SK-N-SH (cell line): Measurements from ENCODE around the gene WDR53. TPM values are rescaled to one million over a fixed set of nuclear protein-coding genes. Genes with fewer than 3 reads are reported as not detected.

Experiments
- CTCF ChIA-PET: fragments of 300-600, 350-600 bp; formaldehyde crosslinking; extraction: SDS; loops from one replicate; lab custom pipeline; 2021; lab: Yijun Ruan, JAX
- POLR2A ChIA-PET: fragments of 350-600 bp; sonication (Branson Sonifier 250); formaldehyde crosslinking; extraction: SDS; loops from one replicate; lab custom pipeline; 2020; ENCODE audit warnings: antibody characterized with exemption, inconsistent platforms; lab: Yijun Ruan, JAX
- DNase-seq: peaks from one replicate; pipeline ENCODE4 v3.0.0; 2012
- H2AFZ ChIP-seq: fragments of 200-600 bp; sonication (generic); 2 replicates; pipeline ENCODE4 v1.8.1; 2016; ENCODE audit warnings: antibody characterized with exemption, mild to moderate bottlenecking, low read depth
- H3F3A ChIP-seq: fragments of 200-600 bp; sonication (generic); replicated peaks from 2 replicates; pipeline ENCODE3; 2016; ENCODE audit warnings: antibody characterized with exemption, mild to moderate bottlenecking; ENCODE audit not compliant: insufficient read depth
- H3K27ac ChIP-seq, 2 experiments: fragments of 200-500 bp in 1 of 2; fragments of 200-600 bp in 1 of 2; sonication (Bioruptor generic) in 1 of 2; sonication (generic), shearing (Covaris generic) in 1 of 2; 2 replicates each; pipeline versions ENCODE4 v1.5.1 to v1.6.1; 2014 to 2016; ENCODE audit warnings: low read depth in 2 of 2, inconsistent platforms in 1 of 2, low read length in 1 of 2, mild to moderate bottlenecking in 1 of 2, mixed read lengths in 1 of 2
- H3K27me3 ChIP-seq: fragments of 200-600 bp; sonication (generic), shearing (Covaris generic); 2 replicates; pipeline ENCODE4 v1.6.1; 2016; ENCODE audit warnings: mixed run types; ENCODE audit not compliant: insufficient read depth
- H3K36me3 ChIP-seq, 2 experiments: fragments of 200-500 bp in 1 of 2; fragments of 200-600 bp in 1 of 2; sonication (Bioruptor generic) in 1 of 2; sonication (generic) in 1 of 2; replicated peaks in 1 of 2; 2 replicates each; pipeline versions ENCODE3 to v1.5.1; 2014 to 2016; ENCODE audit warnings: low read length in 1 of 2, mild to moderate bottlenecking in 1 of 2; ENCODE audit not compliant: insufficient read depth in 2 of 2, control insufficient read depth in 1 of 2
- H3K4me1 ChIP-seq, 2 experiments: fragments of 200-500 bp in 1 of 2; fragments of 200-600 bp in 1 of 2; sonication (Bioruptor generic) in 1 of 2; sonication (generic), shearing (Covaris generic) in 1 of 2; 2 replicates each; pipeline versions ENCODE4 v1.5.1 to v1.6.1; 2014 to 2016; ENCODE audit warnings: low read depth in 1 of 2, low read length in 1 of 2, mixed run types in 1 of 2; ENCODE audit not compliant: insufficient read depth in 2 of 2, control insufficient read depth in 1 of 2
- H3K4me2 ChIP-seq: fragments of 200-600 bp; sonication (generic), shearing (Covaris generic); 2 replicates; pipeline ENCODE4 v1.6.1; 2017; ENCODE audit warnings: mixed run types
- H3K4me3 ChIP-seq, 2 experiments: fragments of 200-500 bp in 1 of 2; fragments of 200-600 bp in 1 of 2; sonication (Bioruptor generic) in 1 of 2; sonication (generic), shearing (Covaris generic) in 1 of 2; 2 replicates each; pipeline versions ENCODE4 v1.5.1 to v1.8.1; 2014 to 2016; ENCODE audit warnings: low read depth in 2 of 2, inconsistent platforms in 1 of 2, low read length in 1 of 2, mild to moderate bottlenecking in 1 of 2, mixed read lengths in 1 of 2, moderate library complexity in 1 of 2
- H3K79me2 ChIP-seq: fragments of 200-600 bp; sonication (generic); 2 replicates; pipeline ENCODE4 v1.8.1; 2017; ENCODE audit warnings: mild to moderate bottlenecking; ENCODE audit not compliant: insufficient read depth
- H3K9ac ChIP-seq: fragments of 200-600 bp; sonication (generic); 2 replicates; pipeline ENCODE4 v1.6.1; 2017; ENCODE audit warnings: mixed run types
- H3K9me2 ChIP-seq: fragments of 200-600 bp; sonication (generic); 2 replicates; pipeline ENCODE4 v1.6.1; 2017; ENCODE audit warnings: mixed run types
- H3K9me3 ChIP-seq: fragments of 200-600 bp; sonication (generic); 2 replicates; pipeline ENCODE4 v1.6.1; 2017; ENCODE audit warnings: mixed run types, mild to moderate bottlenecking, moderate library complexity
- H4K20me1 ChIP-seq: fragments of 200-600 bp; sonication (generic); 2 replicates; pipeline ENCODE4 v1.6.1; 2017; ENCODE audit warnings: mild to moderate bottlenecking, mixed run types; ENCODE audit not compliant: insufficient read depth
- CTCF ChIP-seq: fragments of 200-600 bp; sonication (generic); IDR thresholded peaks from 2 replicates; pipeline ENCODE4 v1.6.1; 2017; ENCODE audit warnings: antibody characterized with exemption, mild to moderate bottlenecking, moderate library complexity
- ELF1 ChIP-seq: IDR thresholded peaks from 2 replicates; pipeline ENCODE4 v1.4.0; 2012
- EP300 ChIP-seq, 2 experiments: IDR thresholded peaks; 2 replicates each; pipeline versions ENCODE4 v1.4.0 to v1.6.1; 2012; ENCODE audit warnings: borderline replicate concordance in 1 of 2, low read depth in 1 of 2, low read length in 1 of 2
- FOXJ3 ChIP-seq: sonication (generic); formaldehyde crosslinking; IDR thresholded peaks from 2 replicates; pipeline ENCODE4 v1.5.1; 2020; ENCODE audit warnings: mild to moderate bottlenecking, missing genetic modification reagents
- GABPA ChIP-seq: IDR thresholded peaks from 2 replicates; pipeline ENCODE4 v1.4.0; 2012; ENCODE audit warnings: low read depth, mild to moderate bottlenecking
- IRF3 ChIP-seq: fragments of 150-350 bp; IDR thresholded peaks from 2 replicates; pipeline ENCODE4 v1.6.1; 2016; ENCODE audit warnings: mild to moderate bottlenecking, low read depth, low read length
- NRF1 ChIP-seq: IDR thresholded peaks from 2 replicates; pipeline ENCODE4 v1.6.1; 2012; ENCODE audit warnings: low read depth, mild to moderate bottlenecking, low read length
- RCOR1 ChIP-seq: fragments of 150-350 bp; IDR thresholded peaks from 2 replicates; pipeline ENCODE4 v1.6.1; 2017; ENCODE audit warnings: antibody characterized with exemption, low read length
- RFX5 ChIP-seq: IDR thresholded peaks from 2 replicates; pipeline ENCODE4 v1.6.1; 2012; ENCODE audit warnings: mild to moderate bottlenecking, improper control_type of control experiment, low read length
- RXRA ChIP-seq: IDR thresholded peaks from 2 replicates; pipeline ENCODE4 v1.4.0; 2012; ENCODE audit warnings: low read depth, mild to moderate bottlenecking, borderline replicate concordance
- SIN3A ChIP-seq: IDR thresholded peaks from 2 replicates; pipeline ENCODE4 v1.6.1; 2012; ENCODE audit warnings: low read depth, mild to moderate bottlenecking, low read length, moderate library complexity, borderline replicate concordance
- SMC3 ChIP-seq: IDR thresholded peaks from 2 replicates; pipeline ENCODE4 v1.6.1; 2012; ENCODE audit warnings: low read depth, low read length, improper control_type of control experiment
- TCF12 ChIP-seq: IDR thresholded peaks from 2 replicates; pipeline ENCODE4 v1.4.0; 2012
- USF2 ChIP-seq: fragments of 150-350 bp; IDR thresholded peaks from 2 replicates; pipeline ENCODE4 v1.6.1; 2017; ENCODE audit warnings: antibody characterized with exemption, low read length, low read depth, borderline replicate concordance
- YY1 ChIP-seq: IDR thresholded peaks from 2 replicates; pipeline ENCODE4 v1.4.0; 2012; ENCODE audit warnings: low read depth, mild to moderate bottlenecking
- WGBS: methylation state at CpG from one replicate; pipeline ENCODE4 v1.1.6; 2017; ENCODE audit warnings: low lambda C conversion rate; 5-methylcytosine and 5-hydroxymethylcytosine counted together
- polyA plus RNA-seq, 3 experiments: library from polyadenylated mRNA; depleted of rRNA; stranded (reverse); fragments of >200 nt; gene quantifications; 2 replicates each; pipeline ENCODE4 v1.2.3, GENCODE V29; 2012

Gene WDR53
- polyA plus RNA-seq, 1 of the 3 experiments (the other 2 are of a cell fraction) = 7.0 TPM

- Histone ChIP-seq H3K4me2 (no peak overlapping the region), H3K9me2 (no peaks in the 10 kb centered on the region), H3K36me3 (no peaks in the 10 kb centered on the region), H3K4me3 (no peak overlapping the region), H3F3A (no peaks in the 10 kb centered on the region), H3K79me2 (no peaks in the 10 kb centered on the region), H3K4me1 (no peaks in the 10 kb centered on the region), H3K27ac (no peak overlapping the region), H4K20me1 (no peaks in the 10 kb centered on the region), H2AFZ (no peak overlapping the region), H3K9me3 (peaks cover 1% of the 10 kb centered on the region; the same call in 1 of the 2 replicates), H3K27me3 (no peaks in the 10 kb centered on the region), H3K9ac (no peak overlapping the region)
- ChIA-PET POLR2A (no interaction called here), CTCF (interaction anchor here (1.9 kb wide), 1 partner anchor 14 kb away, joined by 7 read pairs; no protein-coding TSS in a partner anchor)
- 91% methylated on average over 1 of the region's 1 CpG for WGBS
- TF ChIP-seq SMC3 (no peak), TCF12 (no peak), EP300 (IDR thresholded peaks at IDR 0.05; ENCODE audit: borderline replicate concordance in 1 of 2, low read depth in 1 of 2, low read length in 1 of 2) (no peak), ELF1 (no peak), USF2 (no peak), NRF1 (no peak), SIN3A (no peak), YY1 (no peak), RFX5 (no peak), RCOR1 (no peak), RXRA (no peak), GABPA (no peak), IRF3 (no peak), FOXJ3 (CRISPR knock-in tag) (no peak), CTCF (no peak)
- DNase-seq = no peak
These were observed 54.0 kb downstream of the WDR53 start for GRCh38 chr3:196514350-196514716.
